NCI-H446 treated with DMSO at 0.1 percent for 48 hours (cell line): ENCODE results near the gene TUBA8.
A peak's percentile ranks its signal among the peaks of the same experiment; 100 is the strongest.
"Not testable (repeated sequence)": the region's sequence is repeated elsewhere in the genome, so short reads cannot be mapped to it uniquely, and the experiment has no call there.

Experiments
- DNase-seq: peaks from one replicate; lab custom pipeline; 2025; lab: John Stamatoyannopoulos, UW

TUBA8 gene

DNA sequence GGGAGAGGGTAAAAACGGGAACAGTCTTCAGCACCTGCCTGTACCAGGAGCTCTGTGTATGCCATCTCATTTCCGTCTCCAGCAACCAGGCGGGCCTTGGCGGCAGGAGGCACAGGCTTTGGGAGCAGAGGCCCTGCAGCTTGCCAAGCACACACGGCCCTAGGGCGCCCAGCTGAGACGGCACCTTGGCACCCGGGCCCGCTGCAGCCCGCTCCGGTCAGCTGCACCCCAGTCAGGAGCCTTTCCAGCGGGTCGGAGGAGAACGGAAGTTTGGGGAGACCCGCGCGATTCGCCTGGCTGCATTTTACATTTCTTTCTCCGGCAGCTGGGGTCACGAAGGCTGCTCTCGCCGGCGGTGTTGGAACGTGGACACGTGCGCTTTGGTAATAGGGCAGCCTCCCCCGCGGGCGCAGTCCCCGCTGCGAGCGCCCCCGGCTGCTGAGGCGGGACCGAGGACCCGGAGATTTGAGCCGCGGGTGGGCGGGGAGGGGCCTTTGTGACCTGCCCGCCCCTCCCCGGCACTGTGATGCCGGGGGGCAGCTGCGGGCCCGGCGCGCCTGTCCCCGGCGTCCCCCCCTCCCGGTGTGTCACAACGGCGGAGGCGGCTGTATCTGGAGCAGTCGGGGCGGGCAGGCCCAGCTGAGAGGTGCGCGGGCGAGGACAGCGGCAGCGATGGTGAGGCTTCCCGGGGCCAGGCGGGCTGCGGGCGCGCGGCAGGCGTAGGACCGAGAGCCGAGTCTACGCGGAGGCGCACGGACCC is at the start of gene TUBA8:
TUBA8 (plus strand) TSS at position 616 of the 760 bp plus-strand sequence; CDS start at position 673, 57 bp downstream.
- DNase-seq = no peak

- no peak for DNase-seq
Observed at GRCh38 chr22:18062421-18062820, 48.2 kb upstream of the TUBA8 start.

DNA sequence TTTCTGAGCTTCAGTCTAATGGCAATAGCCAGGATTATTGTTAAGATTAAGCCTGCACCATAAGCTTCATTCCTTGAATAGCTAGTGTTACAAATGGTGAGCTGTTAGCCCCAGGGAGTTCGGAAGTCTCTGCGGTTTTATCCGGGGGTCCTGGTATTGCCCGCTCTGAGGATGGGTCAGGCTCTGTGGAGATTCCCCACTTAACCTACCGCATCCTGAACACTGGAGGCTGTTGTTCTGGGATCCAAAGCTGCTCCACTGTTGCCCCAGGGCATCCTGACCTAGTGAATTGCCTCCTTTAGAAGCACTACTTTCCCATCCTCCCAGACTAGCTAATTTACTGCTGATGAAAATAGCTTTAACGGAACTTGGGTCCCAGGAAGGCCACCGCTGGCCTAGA is 47.3 kb upstream of the TUBA8 start:
- no peak for DNase-seq

DNA sequence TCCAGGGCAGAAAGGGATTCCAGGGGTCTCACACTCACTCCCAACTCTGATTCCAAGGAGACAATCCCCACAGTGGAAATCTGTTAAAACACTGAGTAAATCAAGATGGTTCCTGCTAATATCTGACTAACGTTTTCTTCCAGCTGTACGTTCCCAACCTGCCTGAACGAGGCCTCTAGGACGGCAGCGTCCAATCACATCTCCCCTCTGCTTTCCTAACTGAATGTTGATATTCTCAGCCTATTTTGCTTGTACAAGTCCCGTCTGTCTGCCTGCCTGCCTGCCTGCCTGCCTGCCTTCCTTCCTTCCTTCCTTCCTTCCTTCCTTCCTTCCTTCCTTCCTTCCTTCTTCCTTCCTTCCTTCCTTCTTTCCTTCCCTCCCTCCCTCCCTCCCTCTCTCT is 46.9 kb upstream of the TUBA8 start:
- not testable (repeated sequence) for DNase-seq

- DNase-seq = no peak
Observed at GRCh38 chr22:18064636-18065035, 46.0 kb upstream of the TUBA8 start.

DNA sequence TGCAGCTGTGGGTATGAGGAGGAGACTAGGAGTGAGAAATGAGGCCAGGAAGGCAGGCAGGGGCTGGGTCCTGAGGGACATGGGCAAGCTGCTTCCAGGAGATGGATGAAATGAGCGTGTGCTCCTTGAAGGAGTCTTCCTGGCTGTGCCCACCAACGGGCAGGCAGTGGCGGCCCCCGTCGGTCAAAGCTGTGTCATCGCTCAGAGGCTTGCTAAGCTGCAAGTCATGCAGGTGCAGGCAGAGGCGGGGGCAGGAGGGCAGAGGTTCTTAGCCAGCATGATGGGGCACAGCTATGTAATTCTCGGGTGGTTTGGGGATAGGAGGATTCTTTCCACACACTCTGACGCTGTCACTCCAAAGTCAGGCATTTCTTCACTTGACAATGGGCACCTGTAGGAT is 45.4 kb upstream of the TUBA8 start:
- DNase-seq = no peak

- no peak for DNase-seq
Observed at GRCh38 chr22:18066181-18066859, 44.3 kb upstream of the TUBA8 start.

- DNase-seq = no peak
Observed at GRCh38 chr22:18067121-18067520, 43.5 kb upstream of the TUBA8 start.

- DNase-seq = no peak
Observed at GRCh38 chr22:18067548-18068341, 42.9 kb upstream of the TUBA8 start.

DNA sequence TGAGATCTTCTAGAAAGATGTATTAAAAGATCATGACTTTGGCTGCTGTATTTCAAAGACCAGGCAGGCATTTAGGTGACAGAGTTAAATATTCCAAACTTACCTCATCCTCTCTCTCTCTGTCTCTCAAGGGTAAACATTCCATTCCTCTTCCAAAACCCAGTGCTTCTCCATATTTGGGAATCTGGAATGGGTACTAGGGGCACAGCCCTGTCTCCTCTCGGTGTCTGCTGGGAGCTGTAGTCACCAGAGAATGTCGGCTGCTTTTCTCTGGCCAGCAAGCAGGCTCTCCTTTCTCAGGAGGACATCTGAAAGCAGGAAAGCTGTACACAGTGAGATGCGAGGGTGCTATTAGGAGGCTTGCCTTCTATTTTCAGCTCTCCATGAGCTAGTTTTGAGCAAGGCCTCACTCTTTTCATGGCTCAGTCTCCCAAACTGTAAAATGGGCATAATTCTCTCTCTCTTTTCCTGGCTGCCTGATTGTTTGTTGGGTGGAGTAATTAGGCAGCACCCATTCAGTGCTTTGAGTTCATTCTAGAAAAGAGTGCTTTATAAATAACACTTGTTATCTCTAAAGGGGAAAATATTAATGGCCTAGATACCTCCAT is 42.1 kb upstream of the TUBA8 start:
- DNase-seq = no peak

- DNase-seq = no peak
Observed at GRCh38 chr22:18069041-18069440, 41.6 kb upstream of the TUBA8 start.

DNA sequence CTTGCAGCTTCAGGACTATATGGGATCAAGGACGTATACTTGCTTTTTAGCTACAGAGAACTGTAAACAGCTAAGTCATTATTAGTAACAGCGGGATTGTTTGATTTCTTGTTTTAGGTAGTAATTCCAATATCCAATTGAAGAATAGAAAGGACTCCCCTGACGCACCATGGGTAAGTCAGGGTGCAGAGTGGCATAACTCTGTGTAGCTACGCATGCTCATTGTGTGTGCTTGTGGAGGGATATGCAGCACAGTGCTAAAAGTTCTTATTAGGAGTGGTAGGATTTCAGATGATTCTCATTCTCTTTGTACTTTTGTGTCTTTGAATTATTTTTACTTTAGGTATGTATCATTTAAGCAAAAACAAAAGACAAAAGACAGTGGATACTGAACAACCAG is 40.6 kb upstream of the TUBA8 start:
- DNase-seq = no peak

- DNase-seq = no peak
Observed at GRCh38 chr22:18070556-18071306, 39.9 kb upstream of the TUBA8 start.

DNA sequence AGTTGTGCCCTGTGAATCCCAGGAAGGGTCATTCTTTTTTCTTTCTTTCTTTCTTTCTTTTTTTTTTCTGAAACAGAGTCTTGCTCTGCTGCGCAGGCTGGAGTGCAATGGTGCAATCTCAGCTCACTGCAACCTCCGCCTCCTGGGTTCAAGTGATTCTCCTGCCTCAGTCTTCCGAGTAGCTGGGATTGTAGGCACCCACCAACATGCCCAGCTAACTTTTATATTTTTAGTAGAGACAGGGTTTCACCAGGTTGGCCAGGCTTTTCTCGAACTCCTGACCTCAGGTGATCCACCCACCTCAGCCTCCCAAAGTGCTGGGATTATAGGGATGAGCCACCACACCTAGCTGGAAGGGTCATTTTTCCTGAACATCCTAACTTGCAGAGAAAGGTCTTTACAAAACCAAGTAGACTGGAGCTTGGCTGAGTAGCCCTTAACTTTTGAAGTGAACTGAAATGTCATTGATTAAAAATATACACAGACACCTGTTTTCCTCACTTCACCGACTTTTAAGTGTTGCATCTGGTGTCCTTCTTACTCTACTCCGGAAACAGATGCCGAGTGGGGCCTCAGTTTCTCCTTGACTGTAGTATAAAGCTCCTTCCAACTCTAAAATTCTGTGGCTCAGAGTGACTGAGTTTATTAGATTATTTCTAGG is 39.2 kb upstream of the TUBA8 start:
- DNase-seq = not testable (repeated sequence)

DNA sequence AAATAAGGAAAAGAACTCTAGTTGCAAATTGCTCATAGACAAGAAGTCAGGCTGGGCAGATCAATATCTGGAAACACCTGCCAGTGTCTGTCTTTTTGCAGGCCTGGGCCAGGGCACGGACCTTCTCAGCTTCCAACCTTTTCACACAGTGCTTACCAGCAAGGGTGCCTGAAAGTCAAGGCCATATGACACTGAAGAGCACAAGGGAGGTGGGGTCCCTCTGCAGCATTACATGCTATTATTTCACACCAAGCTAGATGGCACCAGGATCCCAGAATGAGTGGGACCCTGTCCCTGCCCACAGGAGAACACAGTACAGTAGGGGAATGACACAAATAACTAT is 38.7 kb upstream of the TUBA8 start:
- no peak for DNase-seq

GRCh38 chr22:18073467-18073866 is 37.1 kb upstream of the TUBA8 start:
- no peak for DNase-seq

DNA sequence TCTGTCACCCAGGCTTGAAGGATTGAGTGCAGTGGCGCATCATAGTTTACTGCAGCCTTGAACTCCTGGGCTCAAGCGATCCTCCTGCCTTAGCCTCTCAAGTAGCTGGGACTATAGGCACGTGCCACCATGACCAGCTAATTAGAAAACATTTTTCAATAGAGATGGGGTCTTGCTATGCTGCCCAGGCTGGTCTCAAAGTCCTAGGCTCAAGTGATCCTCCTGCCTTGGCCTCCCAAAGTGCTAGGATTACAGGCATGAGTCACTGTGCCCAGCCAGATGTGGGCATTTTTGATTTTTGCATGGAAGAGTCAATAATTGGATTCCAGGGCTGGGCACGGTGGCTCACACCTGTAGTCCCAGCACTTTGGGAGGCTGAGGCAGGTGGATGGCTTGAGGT is 36.7 kb upstream of the TUBA8 start:
- not testable (repeated sequence) for DNase-seq

DNA sequence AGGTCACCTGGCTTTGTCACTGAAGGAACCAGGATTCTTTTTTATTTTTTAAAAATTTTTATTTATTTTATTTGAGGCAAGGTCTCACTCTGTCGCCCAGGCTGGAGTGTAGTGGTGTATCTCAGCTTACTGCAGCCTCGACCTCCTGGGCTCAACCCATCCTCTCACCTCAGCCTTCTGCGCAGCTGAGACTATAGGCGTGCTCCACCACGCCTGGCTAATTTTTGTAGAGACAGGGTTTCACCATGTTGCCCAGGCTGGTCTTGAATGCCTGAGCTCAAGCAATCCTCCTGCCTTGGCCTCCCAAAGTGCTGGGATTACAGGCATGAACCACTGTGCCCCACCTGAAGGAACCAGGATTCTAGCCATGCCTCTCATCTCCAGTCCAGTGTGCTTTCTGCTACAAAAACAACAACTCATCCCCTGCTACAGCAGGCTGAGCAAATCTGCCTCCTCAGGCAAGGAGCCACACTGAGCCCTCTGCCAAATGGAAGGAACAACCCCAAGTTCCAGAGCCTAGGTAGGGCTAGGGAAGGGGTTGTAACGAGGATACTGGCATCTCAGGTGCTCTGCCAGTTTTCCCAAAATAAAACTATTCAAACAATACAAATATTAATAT is 35.4 kb upstream of the TUBA8 start:
- no peak for DNase-seq

GRCh38 chr22:18075720-18076497 is 34.7 kb upstream of the TUBA8 start:
- DNase-seq = peak; percentile 74

- DNase-seq = no peak
Observed at GRCh38 chr22:18077087-18077638, 33.4 kb upstream of the TUBA8 start.
